A549 treated with Hydrocortisone at 1 μM for 4 hours (cell line): ENCODE results near the gene SIAE. TPM values are rescaled to one million over a fixed set of nuclear protein-coding genes. Genes with fewer than 3 reads are reported as not detected.

ENCODE experiments used
- total RNA-seq: library from RNA; stranded (reverse); fragments of 200-300 nt; extraction: Qiagen RNA extraction; gene quantifications from 5 replicates; pipeline ENCODE4 v1.2.3, GENCODE V29; 2022

Gene SIAE, protein sequence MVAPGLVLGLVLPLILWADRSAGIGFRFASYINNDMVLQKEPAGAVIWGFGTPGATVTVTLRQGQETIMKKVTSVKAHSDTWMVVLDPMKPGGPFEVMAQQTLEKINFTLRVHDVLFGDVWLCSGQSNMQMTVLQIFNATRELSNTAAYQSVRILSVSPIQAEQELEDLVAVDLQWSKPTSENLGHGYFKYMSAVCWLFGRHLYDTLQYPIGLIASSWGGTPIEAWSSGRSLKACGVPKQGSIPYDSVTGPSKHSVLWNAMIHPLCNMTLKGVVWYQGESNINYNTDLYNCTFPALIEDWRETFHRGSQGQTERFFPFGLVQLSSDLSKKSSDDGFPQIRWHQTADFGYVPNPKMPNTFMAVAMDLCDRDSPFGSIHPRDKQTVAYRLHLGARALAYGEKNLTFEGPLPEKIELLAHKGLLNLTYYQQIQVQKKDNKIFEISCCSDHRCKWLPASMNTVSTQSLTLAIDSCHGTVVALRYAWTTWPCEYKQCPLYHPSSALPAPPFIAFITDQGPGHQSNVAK
- 14.3 to 15.8 TPM (median 15.0 TPM) in 5 replicates for total RNA-seq

DNA sequence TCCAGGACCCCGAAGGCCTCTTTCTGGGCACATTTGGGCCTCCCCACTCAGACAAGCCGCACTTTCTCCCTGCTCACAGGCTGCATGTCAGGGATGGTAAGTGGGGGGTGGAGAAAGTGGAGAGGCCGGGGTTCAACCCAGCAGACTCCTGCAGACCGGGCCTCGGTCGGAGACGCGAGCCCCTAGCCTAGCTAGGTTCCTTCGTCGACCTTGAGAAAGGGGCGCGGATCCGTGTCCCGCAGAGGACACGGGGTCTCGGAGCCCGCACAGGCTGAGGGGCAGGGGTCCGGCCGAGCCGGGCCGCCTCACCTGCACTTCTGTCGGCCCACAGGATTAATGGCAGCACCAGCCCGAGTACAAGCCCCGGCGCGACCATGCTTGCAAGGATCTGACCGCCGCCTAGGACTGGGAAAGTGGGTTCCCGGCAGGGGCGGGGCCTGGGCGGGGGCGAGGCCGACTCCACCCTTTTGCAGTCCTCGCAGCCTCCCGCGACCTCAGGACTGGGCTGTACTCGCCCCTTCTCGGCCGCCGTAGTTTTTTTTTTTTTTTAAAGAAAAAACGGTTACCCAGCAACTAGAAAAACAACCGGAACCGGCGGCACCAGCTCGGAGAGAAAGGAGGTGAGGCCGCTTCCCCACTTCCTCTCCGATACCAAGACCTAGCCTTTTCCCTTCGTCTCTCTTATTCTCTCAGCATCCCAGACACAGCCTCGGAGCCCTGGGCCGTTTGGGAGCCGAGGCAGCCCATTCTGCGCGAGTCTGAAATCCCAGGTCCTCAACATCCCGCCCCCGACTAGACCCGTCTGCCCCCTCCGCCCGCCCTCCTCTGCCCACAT lies at the start of gene SIAE, which contains the start of gene SPA17:
SIAE (minus strand) TSS at position 407 of the 835 bp plus-strand sequence; CDS start at position 376, 31 bp downstream.
SPA17 (plus strand) TSS at position 572 of the 835 bp plus-strand sequence. CDS start 1,361 bp downstream, outside the sequence.

DNA sequence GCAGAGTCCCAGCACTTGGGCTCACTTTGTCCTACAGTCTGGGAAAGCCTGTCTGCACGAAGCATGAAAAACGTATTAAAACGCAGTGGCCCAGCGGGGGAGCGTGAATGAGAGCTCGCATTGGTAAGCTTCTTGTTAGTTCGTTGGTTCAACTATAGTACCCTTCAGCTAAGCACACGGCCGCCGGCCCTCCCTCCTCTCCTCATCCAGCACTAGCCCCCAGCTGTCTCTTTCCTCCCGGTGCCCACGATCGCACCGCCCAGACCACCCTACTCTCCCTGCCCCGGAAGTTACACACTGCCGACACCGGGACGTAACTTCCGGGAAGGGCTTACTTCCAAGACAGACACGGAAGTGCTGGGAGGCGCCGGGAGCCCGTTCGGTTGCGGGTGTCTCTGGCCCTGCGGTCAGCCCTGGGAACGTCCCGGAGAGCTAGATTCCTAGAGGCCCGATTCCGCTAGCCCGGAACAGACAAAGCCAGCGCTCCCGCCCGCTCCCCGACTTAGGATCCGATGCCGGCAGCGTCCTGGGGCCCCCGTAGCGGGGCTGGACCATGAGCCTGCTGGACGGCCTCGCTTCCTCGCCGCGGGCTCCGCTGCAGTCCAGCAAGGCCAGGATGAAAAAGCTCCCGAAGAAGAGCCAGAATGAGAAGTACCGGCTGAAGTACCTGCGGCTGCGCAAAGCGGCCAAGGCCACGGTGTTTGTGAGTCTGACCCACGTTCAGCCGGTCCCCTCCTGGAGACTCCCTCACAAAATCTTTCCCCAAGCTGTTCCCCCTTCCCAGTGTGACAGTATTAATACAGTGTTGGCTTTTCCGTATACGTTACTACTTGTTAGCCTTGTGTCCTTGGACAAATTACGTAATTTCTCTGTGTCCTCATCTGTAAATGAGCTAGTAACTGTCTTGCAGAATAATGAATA lies 50.7 kb downstream of the SIAE start, which contains the start of gene TBRG1:
TBRG1 (plus strand) TSS at position 334 of the 921 bp plus-strand sequence; CDS start at position 554, 220 bp downstream.

DNA sequence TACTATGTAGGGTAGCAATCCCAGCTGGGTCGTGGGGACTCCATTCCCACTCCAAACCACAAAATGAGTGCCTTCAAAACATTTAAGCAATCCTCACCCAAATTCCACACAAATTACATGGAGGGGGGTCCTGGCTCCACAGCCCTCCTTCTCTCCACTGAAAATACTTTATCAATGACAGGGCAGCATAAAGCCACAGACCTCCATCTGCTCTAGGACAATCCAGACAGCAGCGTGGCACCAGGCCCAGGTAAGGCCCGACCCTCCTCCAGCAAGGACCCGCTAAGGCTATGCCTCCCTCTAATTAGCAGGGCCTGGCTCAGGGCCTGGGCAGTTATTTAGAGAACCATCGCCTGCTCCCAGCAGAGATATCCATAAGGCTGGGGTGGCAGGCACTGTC lies 62.5 kb downstream of the SIAE start, which contains the start of gene PANX3:
PANX3 (plus strand) TSS at position 365 of the 400 bp plus-strand sequence. CDS start 129 bp downstream, outside the sequence.

Other genes with a start within 250 kb of the SIAE start
- not detected in 5 replicates for gene OR8B4, start 248.9 kb downstream of the SIAE start, total RNA-seq
- not detected in 5 replicates for gene OR8B8, start 228.0 kb downstream of the SIAE start, total RNA-seq
- not detected in 5 replicates for gene OR8B12, start 130.1 kb downstream of the SIAE start, total RNA-seq
- gene OR8A1, start 103.7 kb downstream of the SIAE start, total RNA-seq: not detected in 5 replicates
- gene PANX3, start 62.3 kb downstream of the SIAE start, total RNA-seq: not detected in 5 replicates
- 16.0 to 17.5 TPM (median 16.3 TPM) in 5 replicates for gene TBRG1, start 50.9 kb downstream of the SIAE start, total RNA-seq
- gene SPA17, start 165 bp upstream of the SIAE start, total RNA-seq: 16.2 to 24.4 TPM (median 18.4 TPM) in 5 replicates
- 6.0 to 13.6 TPM (median 10.2 TPM) in 5 replicates for gene NRGN, start 66.2 kb upstream of the SIAE start, total RNA-seq
- not detected in 5 replicates for gene VSIG2, start 78.5 kb upstream of the SIAE start, total RNA-seq
- 10.4 to 14.2 TPM (median 13.1 TPM) in 5 replicates for gene ESAM, start 88.6 kb upstream of the SIAE start, total RNA-seq
- 5.4 to 6.1 TPM (median 5.7 TPM) in 5 replicates for gene MSANTD2, start 126.7 kb upstream of the SIAE start, total RNA-seq
- gene ROBO3, start 191.7 kb upstream of the SIAE start, total RNA-seq: 2.0 to 3.8 TPM (median 2.9 TPM) in 5 replicates
- gene ROBO4, start 224.1 kb upstream of the SIAE start, total RNA-seq: not detected in 5 replicates
- gene HEPN1, start 245.5 kb upstream of the SIAE start, total RNA-seq: not detected in 5 replicates